Lower leg skin (tissue), 3 donors: ENCODE measurements around the gene MDK.

ENCODE experiments used
- POLR2A ChIP-seq, 2 donors: fragments of 450-650 bp; IDR thresholded peaks; one replicate each; pipeline ENCODE4 v1.6.1; 2016 to 2017; ENCODE audit warnings: antibody characterized with exemption in 2 of 2, mild to moderate bottlenecking in 1 of 2, moderate library complexity in 1 of 2
- TF ChIP-seq, protein P1 (sequence below), 3 donors: fragments of 450-650 bp; IDR thresholded peaks; one replicate each; pipeline ENCODE4 v1.5.1; 2016; ENCODE audit warnings: antibody characterized with exemption in 3 of 3, mild to moderate bottlenecking in 3 of 3, moderate library complexity in 2 of 3

DNA sequence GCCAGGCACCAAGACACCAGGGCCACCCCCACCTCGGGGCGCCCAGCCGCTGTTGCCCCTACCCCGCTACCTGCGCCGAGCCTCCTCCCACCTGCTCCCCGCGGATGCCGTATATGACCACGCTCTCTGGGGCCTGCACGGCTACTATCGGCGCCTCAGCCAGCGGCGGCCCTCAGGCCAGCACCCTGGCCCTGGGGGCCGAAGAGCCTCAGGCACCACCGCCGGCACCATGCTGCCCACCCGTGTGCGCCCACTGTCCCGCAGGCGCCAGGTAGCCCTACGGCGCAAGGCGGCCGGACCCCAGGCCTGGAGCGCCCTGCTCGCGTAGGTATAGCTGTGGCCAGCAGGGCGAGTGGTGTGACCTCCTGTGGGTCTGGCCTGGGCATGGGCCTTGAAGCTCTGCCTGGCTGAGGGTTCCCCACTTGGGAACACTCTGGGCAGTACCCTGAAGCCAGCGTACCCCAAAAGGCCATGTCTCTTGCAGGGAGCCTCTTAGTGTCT lies 14.8 kb upstream of the MDK start:
- TF ChIP-seq, protein P1, sequence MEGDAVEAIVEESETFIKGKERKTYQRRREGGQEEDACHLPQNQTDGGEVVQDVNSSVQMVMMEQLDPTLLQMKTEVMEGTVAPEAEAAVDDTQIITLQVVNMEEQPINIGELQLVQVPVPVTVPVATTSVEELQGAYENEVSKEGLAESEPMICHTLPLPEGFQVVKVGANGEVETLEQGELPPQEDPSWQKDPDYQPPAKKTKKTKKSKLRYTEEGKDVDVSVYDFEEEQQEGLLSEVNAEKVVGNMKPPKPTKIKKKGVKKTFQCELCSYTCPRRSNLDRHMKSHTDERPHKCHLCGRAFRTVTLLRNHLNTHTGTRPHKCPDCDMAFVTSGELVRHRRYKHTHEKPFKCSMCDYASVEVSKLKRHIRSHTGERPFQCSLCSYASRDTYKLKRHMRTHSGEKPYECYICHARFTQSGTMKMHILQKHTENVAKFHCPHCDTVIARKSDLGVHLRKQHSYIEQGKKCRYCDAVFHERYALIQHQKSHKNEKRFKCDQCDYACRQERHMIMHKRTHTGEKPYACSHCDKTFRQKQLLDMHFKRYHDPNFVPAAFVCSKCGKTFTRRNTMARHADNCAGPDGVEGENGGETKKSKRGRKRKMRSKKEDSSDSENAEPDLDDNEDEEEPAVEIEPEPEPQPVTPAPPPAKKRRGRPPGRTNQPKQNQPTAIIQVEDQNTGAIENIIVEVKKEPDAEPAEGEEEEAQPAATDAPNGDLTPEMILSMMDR (IDR thresholded peaks at IDR 0.05), result no peak
- no peak for TF ChIP-seq POLR2A (IDR thresholded peaks at IDR 0.05)
